Measurements from ENCODE around the gene MLH3.

DNA sequence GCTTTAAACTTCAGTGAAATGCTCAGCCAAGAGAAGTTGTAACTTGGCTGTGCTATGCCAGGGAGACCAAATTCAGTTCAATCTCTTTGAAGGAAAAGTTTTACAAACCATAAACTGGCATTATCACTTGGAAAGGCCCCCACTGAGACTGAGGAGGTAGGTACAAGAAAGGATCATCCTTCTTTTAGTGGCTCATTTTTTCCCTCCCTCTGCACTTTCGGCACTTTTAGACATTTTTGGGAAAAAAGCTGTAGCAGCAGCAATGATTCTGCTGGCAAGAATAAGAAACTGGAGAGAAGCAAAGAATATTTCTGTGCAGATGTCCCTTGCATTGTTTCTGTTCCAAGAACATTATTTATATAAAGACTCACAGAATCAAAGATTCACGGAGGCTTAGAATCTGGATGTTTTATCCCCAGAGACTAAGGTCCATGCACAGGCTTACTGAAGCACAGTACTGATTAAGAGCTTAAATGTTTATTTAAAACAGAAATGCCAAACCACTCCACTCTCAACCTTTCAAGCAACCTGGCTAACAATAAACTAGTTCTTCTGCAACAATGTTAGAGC, 30.5 kb upstream of the MLH3 start:
- TF ChIP-seq, protein P1, sequence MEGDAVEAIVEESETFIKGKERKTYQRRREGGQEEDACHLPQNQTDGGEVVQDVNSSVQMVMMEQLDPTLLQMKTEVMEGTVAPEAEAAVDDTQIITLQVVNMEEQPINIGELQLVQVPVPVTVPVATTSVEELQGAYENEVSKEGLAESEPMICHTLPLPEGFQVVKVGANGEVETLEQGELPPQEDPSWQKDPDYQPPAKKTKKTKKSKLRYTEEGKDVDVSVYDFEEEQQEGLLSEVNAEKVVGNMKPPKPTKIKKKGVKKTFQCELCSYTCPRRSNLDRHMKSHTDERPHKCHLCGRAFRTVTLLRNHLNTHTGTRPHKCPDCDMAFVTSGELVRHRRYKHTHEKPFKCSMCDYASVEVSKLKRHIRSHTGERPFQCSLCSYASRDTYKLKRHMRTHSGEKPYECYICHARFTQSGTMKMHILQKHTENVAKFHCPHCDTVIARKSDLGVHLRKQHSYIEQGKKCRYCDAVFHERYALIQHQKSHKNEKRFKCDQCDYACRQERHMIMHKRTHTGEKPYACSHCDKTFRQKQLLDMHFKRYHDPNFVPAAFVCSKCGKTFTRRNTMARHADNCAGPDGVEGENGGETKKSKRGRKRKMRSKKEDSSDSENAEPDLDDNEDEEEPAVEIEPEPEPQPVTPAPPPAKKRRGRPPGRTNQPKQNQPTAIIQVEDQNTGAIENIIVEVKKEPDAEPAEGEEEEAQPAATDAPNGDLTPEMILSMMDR (IDR thresholded peaks at IDR 0.05) = no peak
- TF ChIP-seq ELF1 (IDR thresholded peaks at IDR 0.05) (no peak), EP300 (IDR thresholded peaks at IDR 0.05; ENCODE audit: borderline replicate concordance in 1 of 2, low read depth in 1 of 2, low read length in 1 of 2) (no peak), SMC3 (IDR thresholded peaks at IDR 0.05; ENCODE audit: low read depth, low read length) (no peak), RFX5 (IDR thresholded peaks at IDR 0.05; ENCODE audit: low read length) (no peak), MAX (IDR thresholded peaks at IDR 0.05; ENCODE audit: low read depth) (no peak), MXI1 (IDR thresholded peaks at IDR 0.05; ENCODE audit: low read depth, low read length) (no peak), GATA2 (CRISPR knock-in tag; IDR thresholded peaks at IDR 0.05) (no peak), USF2 (IDR thresholded peaks at IDR 0.05; ENCODE audit: borderline replicate concordance, low read depth, low read length) (no peak), NRF1 (IDR thresholded peaks at IDR 0.05; ENCODE audit: low read depth, low read length) (no peak)
- TF ChIP-seq, protein P2, sequence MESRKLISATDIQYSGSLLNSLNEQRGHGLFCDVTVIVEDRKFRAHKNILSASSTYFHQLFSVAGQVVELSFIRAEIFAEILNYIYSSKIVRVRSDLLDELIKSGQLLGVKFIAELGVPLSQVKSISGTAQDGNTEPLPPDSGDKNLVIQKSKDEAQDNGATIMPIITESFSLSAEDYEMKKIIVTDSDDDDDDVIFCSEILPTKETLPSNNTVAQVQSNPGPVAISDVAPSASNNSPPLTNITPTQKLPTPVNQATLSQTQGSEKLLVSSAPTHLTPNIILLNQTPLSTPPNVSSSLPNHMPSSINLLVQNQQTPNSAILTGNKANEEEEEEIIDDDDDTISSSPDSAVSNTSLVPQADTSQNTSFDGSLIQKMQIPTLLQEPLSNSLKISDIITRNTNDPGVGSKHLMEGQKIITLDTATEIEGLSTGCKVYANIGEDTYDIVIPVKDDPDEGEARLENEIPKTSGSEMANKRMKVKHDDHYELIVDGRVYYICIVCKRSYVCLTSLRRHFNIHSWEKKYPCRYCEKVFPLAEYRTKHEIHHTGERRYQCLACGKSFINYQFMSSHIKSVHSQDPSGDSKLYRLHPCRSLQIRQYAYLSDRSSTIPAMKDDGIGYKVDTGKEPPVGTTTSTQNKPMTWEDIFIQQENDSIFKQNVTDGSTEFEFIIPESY (IDR thresholded peaks at IDR 0.05; ENCODE audit: borderline replicate concordance, low read depth) = no peak

Data from SK-N-SH (cell line).